GM21360 (cell line): Measurements from ENCODE around the gene TRIM31.

Experiments used
- ATAC-seq: cut with Tn5 transposase; IDR thresholded peaks from one replicate; pipeline ENCODE4 v1.9.1; 2021; ENCODE audit warnings: mild to moderate bottlenecking, moderate library complexity; ENCODE audit not compliant: unreplicated experiment

TRIM31 gene

GRCh38 chr6:30087876-30088275 is 25.0 kb downstream of the TRIM31 start:
- no peak for ATAC-seq

GRCh38 chr6:30077218-30077617 is 35.7 kb downstream of the TRIM31 start:
- ATAC-seq, result no peak

- no peak for ATAC-seq
These were observed 36.8 kb downstream of the TRIM31 start for GRCh38 chr6:30075790-30076732.

GRCh38 chr6:30075094-30075789 is 37.6 kb downstream of the TRIM31 start, which contains the start of gene RNF39:
Gene RNF39, minus strand, starts transcription at chr6:30075769. Its CDS starts 184 bp downstream, at chr6:30075585.
- no peak for ATAC-seq

GRCh38 chr6:30074331-30075093 is 38.4 kb downstream of the TRIM31 start:
- no peak for ATAC-seq

- ATAC-seq, result no peak
These were observed 39.2 kb downstream of the TRIM31 start for GRCh38 chr6:30073489-30074235.

GRCh38 chr6:30071858-30072257 is 41.0 kb downstream of the TRIM31 start:
- no peak for ATAC-seq

GRCh38 chr6:30071081-30071818 is 41.6 kb downstream of the TRIM31 start:
- no peak for ATAC-seq

- ATAC-seq, result no peak
These were observed 45.3 kb downstream of the TRIM31 start for GRCh38 chr6:30067460-30068139.

GRCh38 chr6:30066577-30067459 is 46.1 kb downstream of the TRIM31 start, which contains the start of gene PPP1R11:
Gene PPP1R11, plus strand, starts transcription at chr6:30067198. Its CDS starts 213 bp downstream, at chr6:30067411.
- ATAC-seq, result peak; percentile 93

- no peak for ATAC-seq
These were observed 46.8 kb downstream of the TRIM31 start for GRCh38 chr6:30066082-30066481.

GRCh38 chr6:30063315-30063714 is 49.6 kb downstream of the TRIM31 start:
- no peak for ATAC-seq

- no peak for ATAC-seq
These were observed 50.3 kb downstream of the TRIM31 start for GRCh38 chr6:30062471-30063178.

GRCh38 chr6:30061858-30062458 is 50.9 kb downstream of the TRIM31 start:
- ATAC-seq, result no peak

GRCh38 chr6:30061092-30061857 is 51.6 kb downstream of the TRIM31 start, which contains the start of gene POLR1H:
Gene POLR1H, plus strand, starts transcription at chr6:30061265. Its CDS starts 260 bp downstream, at chr6:30061525.
- ATAC-seq, result peak; percentile 88

GRCh38 chr6:30060606-30061091 is 52.2 kb downstream of the TRIM31 start:
- ATAC-seq, result no peak
